ENCODE data around the gene SLBP.

GRCh38 chr4:1667273-1667672 is 44.8 kb downstream of the SLBP start:
- TF ChIP-seq POU6F1 (CRISPR knock-in tag; IDR thresholded peaks at IDR 0.05; ENCODE audit: borderline replicate concordance, low read depth) (no peak), PATZ1 (CRISPR knock-in tag; IDR thresholded peaks at IDR 0.05; ENCODE audit: borderline replicate concordance) (no peak), ARNTL (CRISPR knock-in tag; IDR thresholded peaks at IDR 0.05; ENCODE audit: borderline replicate concordance, low read depth) (no peak), CREB5 (CRISPR knock-in tag; IDR thresholded peaks at IDR 0.05; ENCODE audit: low read depth) (no peak), BACH2 (CRISPR knock-in tag; IDR thresholded peaks at IDR 0.05; ENCODE audit: borderline replicate concordance) (no peak), CSRNP3 (CRISPR knock-in tag; IDR thresholded peaks at IDR 0.05) (no peak), ZFP30 (CRISPR knock-in tag; IDR thresholded peaks at IDR 0.05) (no peak)
